Measurements from ENCODE around the gene FGGY.

DNA sequence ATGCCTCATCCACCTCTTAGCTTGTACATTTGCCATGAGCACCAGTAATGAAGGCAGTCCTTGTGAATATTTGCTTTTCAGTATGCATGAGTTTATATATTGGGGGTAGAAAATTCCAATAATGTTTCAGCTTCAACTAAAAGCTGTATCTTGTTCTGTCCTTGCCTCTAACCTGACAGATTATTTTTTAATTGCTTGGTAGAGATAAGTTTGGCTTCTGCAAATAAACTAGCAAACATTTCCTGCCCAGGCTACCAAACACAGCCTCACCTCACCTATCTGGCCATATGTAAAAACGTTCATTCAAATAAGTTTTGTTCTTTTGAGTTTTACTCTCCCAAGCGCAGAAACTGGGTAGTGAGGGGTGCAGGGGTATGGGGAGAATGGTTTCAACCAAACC is 442.2 kb downstream of the FGGY start:
- TF ChIP-seq, protein P1, sequence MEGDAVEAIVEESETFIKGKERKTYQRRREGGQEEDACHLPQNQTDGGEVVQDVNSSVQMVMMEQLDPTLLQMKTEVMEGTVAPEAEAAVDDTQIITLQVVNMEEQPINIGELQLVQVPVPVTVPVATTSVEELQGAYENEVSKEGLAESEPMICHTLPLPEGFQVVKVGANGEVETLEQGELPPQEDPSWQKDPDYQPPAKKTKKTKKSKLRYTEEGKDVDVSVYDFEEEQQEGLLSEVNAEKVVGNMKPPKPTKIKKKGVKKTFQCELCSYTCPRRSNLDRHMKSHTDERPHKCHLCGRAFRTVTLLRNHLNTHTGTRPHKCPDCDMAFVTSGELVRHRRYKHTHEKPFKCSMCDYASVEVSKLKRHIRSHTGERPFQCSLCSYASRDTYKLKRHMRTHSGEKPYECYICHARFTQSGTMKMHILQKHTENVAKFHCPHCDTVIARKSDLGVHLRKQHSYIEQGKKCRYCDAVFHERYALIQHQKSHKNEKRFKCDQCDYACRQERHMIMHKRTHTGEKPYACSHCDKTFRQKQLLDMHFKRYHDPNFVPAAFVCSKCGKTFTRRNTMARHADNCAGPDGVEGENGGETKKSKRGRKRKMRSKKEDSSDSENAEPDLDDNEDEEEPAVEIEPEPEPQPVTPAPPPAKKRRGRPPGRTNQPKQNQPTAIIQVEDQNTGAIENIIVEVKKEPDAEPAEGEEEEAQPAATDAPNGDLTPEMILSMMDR (conservative IDR thresholded peaks at IDR 0.05), result no peak
- no peak for TF ChIP-seq EZH2 (IDR thresholded peaks at IDR 0.05; ENCODE audit: low read depth)
